Chondrocyte (in vitro differentiated cells): ENCODE measurements around the gene MAT2A. TPM values are rescaled to one million over a fixed set of nuclear protein-coding genes. Genes with fewer than 3 reads are reported as not detected.

ENCODE experiments used
- DNase-seq: peaks from one replicate; pipeline ENCODE4 v3.0.0; 2021; ENCODE audit warnings: mixed read lengths, low spot score
- H3K27ac Mint-ChIP-seq: one replicate; pipeline ENCODE4 v1.8.0; 2021; ENCODE audit warnings: mild to moderate bottlenecking, moderate library complexity, mixed read lengths; ENCODE audit not compliant: unreplicated experiment
- H3K27me3 Mint-ChIP-seq: 2 replicates; pipeline ENCODE4 v1.8.0; 2021; ENCODE audit warnings: low read depth, mixed read lengths
- H3K36me3 Mint-ChIP-seq: 2 replicates; pipeline ENCODE4 v1.8.0; 2021; ENCODE audit warnings: low read depth, mixed read lengths
- H3K4me1 Mint-ChIP-seq: 2 replicates; pipeline ENCODE4 v1.8.0; 2021; ENCODE audit warnings: low read depth, mild to moderate bottlenecking, mixed read lengths
- H3K4me3 Mint-ChIP-seq: one replicate; pipeline ENCODE4 v1.8.0; 2021; ENCODE audit warnings: mild to moderate bottlenecking, moderate library complexity, mixed read lengths; ENCODE audit not compliant: unreplicated experiment
- H3K9me3 Mint-ChIP-seq: 2 replicates; pipeline ENCODE4 v1.8.0; 2021; ENCODE audit warnings: low read depth, mixed read lengths
- CTCF ChIP-seq: fragments of 200-600 bp; sonication (generic); IDR thresholded peaks from 2 replicates; pipeline ENCODE4 v1.5.0; 2021; ENCODE audit warnings: antibody characterized with exemption, mild to moderate bottlenecking, moderate library complexity
- total RNA-seq: library from RNA; stranded (reverse); gene quantifications from 3 replicates; pipeline ENCODE4 v1.2.1, GENCODE V29; 2021

The MAT2A gene
- total RNA-seq, 1 donor from 2014 or later: 155 TPM

GRCh38 chr2:85525567-85525966 lies 13.4 kb upstream of the MAT2A start:
- no peak for DNase-seq
- H3K4me3 Mint-ChIP-seq: no peak overlapping the region
- H3K27me3 Mint-ChIP-seq: peaks cover 11% of the 10 kb centered on the region
- H3K4me1 Mint-ChIP-seq: peaks cover 13% of the 10 kb centered on the region
- H3K9me3 Mint-ChIP-seq: no peaks in the 10 kb centered on the region
- H3K27ac Mint-ChIP-seq: no peak overlapping the region
- TF ChIP-seq CTCF: no peak
- H3K36me3 Mint-ChIP-seq: no peaks in the 10 kb centered on the region

- peaks cover 13% of the 10 kb centered on the region for H3K4me1 Mint-ChIP-seq
- no peaks in the 10 kb centered on the region for H3K9me3 Mint-ChIP-seq
- H3K4me3 Mint-ChIP-seq: no peak overlapping the region
- H3K27me3 Mint-ChIP-seq: peaks cover 11% of the 10 kb centered on the region
- H3K36me3 Mint-ChIP-seq: no peaks in the 10 kb centered on the region
- H3K27ac Mint-ChIP-seq: no peak overlapping the region
- TF ChIP-seq CTCF: no peak
- no peak for DNase-seq
Observed at GRCh38 chr2:85527787-85528186, 11.2 kb upstream of the MAT2A start.

- H3K9me3 Mint-ChIP-seq: no peaks in the 10 kb centered on the region
- no peak overlapping the region for H3K27ac Mint-ChIP-seq
- DNase-seq: no peak
- H3K4me3 Mint-ChIP-seq: no peak overlapping the region
- H3K27me3 Mint-ChIP-seq: peaks cover 11% of the 10 kb centered on the region
- no peak for TF ChIP-seq CTCF
- peaks cover 13% of the 10 kb centered on the region for H3K4me1 Mint-ChIP-seq
- no peaks in the 10 kb centered on the region for H3K36me3 Mint-ChIP-seq
Observed at GRCh38 chr2:85528355-85528754, 10.6 kb upstream of the MAT2A start.

- Mint-ChIP-seq H3K4me1 (no peaks in the 10 kb centered on the region), H3K27me3 (peaks cover 11% of the 10 kb centered on the region), H3K27ac (no peak overlapping the region), H3K36me3 (no peaks in the 10 kb centered on the region), H3K4me3 (no peak overlapping the region), H3K9me3 (no peaks in the 10 kb centered on the region)
- no peak for DNase-seq
- TF ChIP-seq CTCF: no peak
Observed at GRCh38 chr2:85529809-85530208, 9.2 kb upstream of the MAT2A start.

- Mint-ChIP-seq H3K9me3 (no peaks in the 10 kb centered on the region), H3K36me3 (no peaks in the 10 kb centered on the region), H3K27ac (no peak overlapping the region), H3K4me3 (no peak overlapping the region), H3K27me3 (peaks cover 10% of the 10 kb centered on the region), H3K4me1 (peaks cover 4% of the 10 kb centered on the region)
- no peak for TF ChIP-seq CTCF
- DNase-seq: no peak
Observed at GRCh38 chr2:85531589-85531988, 7.4 kb upstream of the MAT2A start.
